ENCODE results near the gene EGFL7. TPM values are rescaled to one million over a fixed set of nuclear protein-coding genes. Genes with fewer than 3 reads are reported as not detected.

EGFL7 gene
- total RNA-seq, 2 donors from 2014 or later: 86.6 to 138 TPM

DNA sequence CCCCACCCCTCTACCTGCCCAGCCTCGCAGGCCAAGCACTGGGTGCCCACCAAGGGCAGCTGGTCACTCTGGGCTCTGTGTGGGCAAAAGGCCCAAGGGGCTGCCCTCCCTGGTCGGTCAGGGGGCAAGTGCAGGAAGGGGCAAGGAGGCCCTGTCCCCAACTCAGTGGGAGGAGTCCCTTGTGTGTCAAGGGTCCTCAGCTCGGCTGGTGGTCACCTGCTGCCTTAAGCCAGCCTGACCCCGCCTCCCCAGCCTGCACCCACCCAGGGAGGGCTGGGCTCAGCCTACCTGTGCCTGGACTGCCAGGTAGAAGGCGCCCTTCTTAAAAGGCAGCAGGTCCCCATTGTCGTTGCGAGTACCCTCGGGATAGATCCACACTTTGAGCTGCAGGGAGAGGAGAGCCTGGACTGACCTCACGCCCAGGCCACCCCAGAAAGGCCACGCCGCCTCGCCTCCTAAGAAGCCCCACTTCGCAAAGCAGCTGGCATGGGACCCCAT lies 13.6 kb downstream of the EGFL7 start:
- ATAC-seq: no peak
- intact Hi-C loops (cut with DNase I): loop anchor here in 1 of 2 donors (5.0 kb wide), 1 partner anchor 46 kb away; no protein-coding TSS in a partner anchor
- DNase-seq: no peak

DNA sequence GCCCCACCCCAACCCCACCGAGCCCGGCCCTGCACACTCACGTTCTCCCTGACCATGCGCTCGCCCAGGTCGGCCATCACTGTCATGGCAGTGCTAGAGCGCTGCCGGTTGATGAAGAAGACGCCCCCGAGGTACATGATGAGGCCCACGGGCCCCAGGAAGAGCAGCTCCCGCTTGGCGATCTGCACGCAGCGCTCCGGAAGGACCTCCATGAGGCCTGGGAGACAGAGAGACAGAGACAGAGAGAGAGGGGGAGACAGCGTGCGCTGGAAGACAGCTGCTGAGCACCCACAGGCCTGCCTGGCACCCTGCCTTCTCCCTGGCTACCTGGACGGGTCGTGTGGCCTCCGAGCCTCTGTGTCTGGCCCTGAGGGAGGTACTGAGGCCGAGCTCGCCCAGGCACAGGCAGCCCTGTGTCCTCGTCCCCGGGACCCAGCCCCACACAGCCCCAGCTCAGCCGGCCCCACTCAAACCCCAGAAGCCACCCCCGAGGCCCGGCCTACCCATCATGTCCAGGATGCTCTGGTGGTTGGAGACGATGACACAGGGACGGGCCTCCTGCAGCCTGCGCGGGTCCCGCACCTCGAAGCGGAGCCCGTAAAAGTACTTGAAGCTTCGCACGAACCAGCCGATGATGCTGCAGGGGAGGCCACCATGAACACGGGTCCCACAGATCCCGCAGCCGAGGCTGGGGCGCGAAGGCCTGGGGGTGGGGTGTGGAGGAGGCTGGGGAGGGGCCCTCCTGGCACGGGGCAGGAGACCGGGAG lies 14.4 kb downstream of the EGFL7 start:
- intact Hi-C loops (cut with DNase I): loop anchor here in 1 of 2 donors (5.0 kb wide), 1 partner anchor 45 kb away; no protein-coding TSS in a partner anchor
- ATAC-seq (no peak), DNase-seq (no peak)

DNA sequence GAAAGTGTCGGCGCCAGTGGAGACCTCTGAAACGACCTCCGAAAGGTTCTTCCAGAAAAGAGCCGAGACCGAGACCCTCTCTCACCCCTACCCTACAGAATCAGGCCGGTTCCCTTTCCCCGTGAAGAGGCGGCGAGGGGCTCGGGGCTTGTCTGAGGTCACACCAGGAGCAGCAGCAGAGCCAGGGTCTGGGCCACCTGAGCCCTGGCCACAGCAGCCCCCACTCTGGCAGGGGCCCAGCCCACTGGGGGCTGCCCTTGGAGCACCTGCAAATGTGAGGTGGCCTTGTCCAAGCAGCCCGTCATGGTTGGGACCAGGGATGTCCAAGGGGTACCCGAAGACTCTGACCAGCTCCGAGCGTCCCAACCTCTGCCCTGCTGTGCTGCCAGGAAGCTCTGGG lies 15.3 kb downstream of the EGFL7 start:
- intact Hi-C loops (cut with DNase I): loop anchor here in 1 of 2 donors (5.0 kb wide), 1 partner anchor 44 kb away; no protein-coding TSS in a partner anchor
- no peak for DNase-seq
- ATAC-seq: no peak

GRCh38 chr9:136678624-136679023 lies 15.9 kb downstream of the EGFL7 start:
- no peak for ATAC-seq
- DNase-seq: no peak
- intact Hi-C loops (cut with DNase I): loop anchor here in 1 of 2 donors (5.0 kb wide), 1 partner anchor 44 kb away; no protein-coding TSS in a partner anchor

- peak; percentile 80 for DNase-seq
- intact Hi-C loops (cut with DNase I): loop anchor here in 1 of 2 donors (5.0 kb wide), 1 partner anchor 43 kb away; no protein-coding TSS in a partner anchor
Observed at GRCh38 chr9:136679431-136679941, 16.8 kb downstream of the EGFL7 start.

GRCh38 chr9:136681029-136681428 lies 18.3 kb downstream of the EGFL7 start:
- no peak for DNase-seq
- ATAC-seq: no peak
- intact Hi-C loops (cut with DNase I): no loop called here

More at GRCh38 chr9:136679431-136679941, 16.8 kb downstream of the EGFL7 start:
- peak; percentile 42 to 43 for ATAC-seq

DNA sequence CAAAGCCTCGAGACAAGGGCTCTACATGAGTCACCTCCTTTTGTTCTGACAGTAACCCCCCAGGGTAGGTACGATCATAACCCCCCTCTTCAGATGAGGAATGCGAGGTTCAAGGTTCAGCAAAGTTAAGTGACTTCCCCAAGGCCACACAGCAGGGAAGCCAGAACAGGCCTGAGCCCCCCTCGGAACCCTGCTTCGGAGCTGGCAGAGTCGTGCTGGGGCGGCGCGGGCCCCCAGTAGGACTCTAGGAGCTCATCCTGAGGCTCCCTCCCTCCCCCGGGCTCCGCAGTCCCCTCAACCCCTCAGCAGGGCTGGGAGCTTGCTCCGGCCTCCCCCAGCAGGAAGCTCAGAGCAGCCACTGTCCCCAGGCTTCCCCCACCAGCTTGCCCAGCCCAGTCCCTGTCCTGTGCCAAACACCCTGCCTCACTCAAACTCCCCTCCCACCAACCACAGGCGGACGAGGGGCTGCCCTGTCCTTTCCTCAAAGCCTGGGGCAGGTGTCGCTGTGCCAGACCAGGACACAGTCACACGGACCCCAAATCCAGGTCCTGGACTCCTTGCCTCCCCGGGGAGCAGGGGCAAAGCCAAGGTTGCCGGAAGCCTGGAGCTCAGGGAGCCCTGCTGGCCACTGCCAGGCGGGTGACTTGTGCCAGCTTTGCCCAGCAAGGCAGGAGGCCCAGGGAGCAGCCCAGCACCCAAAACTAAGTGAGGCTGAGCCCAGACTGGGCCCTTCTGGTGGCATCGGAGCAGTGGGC lies 19.4 kb downstream of the EGFL7 start:
- no peak for ATAC-seq
- DNase-seq: no peak
- intact Hi-C loops (cut with DNase I): no loop called here

DNA sequence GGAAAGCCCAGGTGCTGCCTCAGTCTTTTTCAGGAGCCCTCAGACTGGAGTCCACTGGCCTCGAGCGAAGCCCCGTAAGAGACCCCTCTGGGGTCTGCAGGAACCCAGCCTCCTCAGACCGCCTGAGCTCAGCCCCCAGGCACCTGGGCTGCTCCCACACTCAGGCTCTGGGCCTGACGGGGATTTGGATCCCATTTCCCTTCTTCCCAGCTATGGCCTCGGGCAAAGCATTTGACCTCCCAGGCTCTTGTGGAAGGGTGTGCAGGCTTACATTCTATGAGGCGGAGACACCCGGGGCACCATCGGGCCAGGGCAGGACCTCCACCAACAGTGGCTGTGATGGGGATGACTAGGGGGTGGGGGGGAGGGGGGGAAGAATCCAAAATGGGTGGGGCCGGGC lies 20.0 kb downstream of the EGFL7 start:
- DNase-seq (no peak), ATAC-seq (no peak)
- intact Hi-C loops (cut with DNase I): no loop called here

GRCh38 chr9:136683173-136683745 lies 20.5 kb downstream of the EGFL7 start:
- ATAC-seq: no peak
- intact Hi-C loops (cut with DNase I): no loop called here
- no peak for DNase-seq

GRCh38 chr9:136683755-136684154 lies 21.0 kb downstream of the EGFL7 start:
- intact Hi-C loops (cut with DNase I): no loop called here
- no peak for DNase-seq
- no peak for ATAC-seq

GRCh38 chr9:136684339-136684738 lies 21.6 kb downstream of the EGFL7 start:
- intact Hi-C loops (cut with DNase I): no loop called here
- DNase-seq: no peak

GRCh38 chr9:136684799-136685198 lies 22.1 kb downstream of the EGFL7 start:
- no peak for DNase-seq
- ATAC-seq: no peak
- intact Hi-C loops (cut with DNase I): no loop called here

More at GRCh38 chr9:136684339-136684738, 21.6 kb downstream of the EGFL7 start:
- no peak for ATAC-seq

DNA sequence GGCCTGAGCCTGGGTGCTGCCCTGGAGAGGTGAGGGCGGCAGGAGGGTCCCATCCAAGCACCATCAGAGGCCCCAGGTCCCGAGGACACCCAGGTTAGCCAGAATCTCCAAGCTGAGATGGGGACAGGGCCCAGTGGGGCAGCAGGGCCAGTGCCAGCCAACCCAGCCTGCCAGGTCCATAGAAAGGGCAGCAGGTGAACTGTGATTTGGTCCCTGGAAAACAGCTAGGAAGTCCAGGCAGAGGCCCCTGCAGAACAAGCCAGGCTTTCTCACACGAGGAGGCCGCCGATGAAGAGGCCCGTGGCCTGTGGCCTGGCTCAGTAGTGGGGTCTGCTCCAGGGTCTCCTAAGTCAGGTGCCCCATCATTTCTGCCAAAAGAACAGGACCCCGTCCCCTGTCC lies 22.5 kb downstream of the EGFL7 start:
- intact Hi-C loops (cut with DNase I): no loop called here
- DNase-seq (no peak), ATAC-seq (no peak)

DNA sequence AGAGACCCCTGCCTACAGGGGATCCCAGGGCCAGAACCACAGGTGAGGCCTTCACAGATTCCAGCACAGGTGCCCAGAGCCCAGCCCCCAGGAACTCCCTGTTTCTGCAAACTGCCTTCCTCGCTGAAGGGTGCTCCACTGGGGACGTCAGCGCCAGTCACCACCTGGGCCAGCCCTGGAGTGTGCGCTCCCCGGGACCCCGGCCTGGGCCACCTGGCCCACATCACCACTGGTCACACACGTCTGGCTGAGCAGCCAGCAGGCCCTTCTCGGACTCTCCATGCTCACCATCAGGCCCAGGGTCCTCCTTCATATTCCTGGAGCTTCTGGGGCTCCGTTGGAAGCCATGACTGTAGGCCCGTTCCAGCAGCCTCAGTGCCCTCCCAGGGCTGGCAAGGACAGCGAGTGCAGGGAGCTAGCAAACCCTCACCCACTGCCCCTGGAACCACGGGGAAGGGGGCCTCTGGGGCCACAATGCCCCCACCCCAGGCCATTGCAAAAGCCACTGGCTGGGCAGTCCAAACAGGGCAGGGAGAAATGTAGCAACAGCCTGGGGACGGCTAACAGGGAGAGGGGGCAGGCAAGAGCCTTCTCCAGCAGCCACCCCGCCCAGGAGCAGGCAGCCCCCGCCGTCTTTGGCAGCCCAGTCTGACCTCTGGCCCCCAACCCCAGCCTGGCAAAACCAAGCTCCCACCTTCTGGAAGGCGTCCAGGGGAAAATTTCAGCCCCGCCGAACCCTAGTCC lies 23.2 kb downstream of the EGFL7 start:
- DNase-seq: peak; percentile 34
- intact Hi-C loops (cut with DNase I): no loop called here
- ATAC-seq: no peak

GRCh38 chr9:136686534-136686793 lies 23.7 kb downstream of the EGFL7 start:
- intact Hi-C loops (cut with DNase I): no loop called here
- DNase-seq (no peak), ATAC-seq (no peak)

GRCh38 chr9:136686794-136687711 lies 24.3 kb downstream of the EGFL7 start, which contains the start of gene AGPAT2:
Gene AGPAT2 (minus strand): TSS chr9:136687457. CDS start chr9:136687357, 100 bp downstream.
- peak; percentile 85 for DNase-seq

DNA sequence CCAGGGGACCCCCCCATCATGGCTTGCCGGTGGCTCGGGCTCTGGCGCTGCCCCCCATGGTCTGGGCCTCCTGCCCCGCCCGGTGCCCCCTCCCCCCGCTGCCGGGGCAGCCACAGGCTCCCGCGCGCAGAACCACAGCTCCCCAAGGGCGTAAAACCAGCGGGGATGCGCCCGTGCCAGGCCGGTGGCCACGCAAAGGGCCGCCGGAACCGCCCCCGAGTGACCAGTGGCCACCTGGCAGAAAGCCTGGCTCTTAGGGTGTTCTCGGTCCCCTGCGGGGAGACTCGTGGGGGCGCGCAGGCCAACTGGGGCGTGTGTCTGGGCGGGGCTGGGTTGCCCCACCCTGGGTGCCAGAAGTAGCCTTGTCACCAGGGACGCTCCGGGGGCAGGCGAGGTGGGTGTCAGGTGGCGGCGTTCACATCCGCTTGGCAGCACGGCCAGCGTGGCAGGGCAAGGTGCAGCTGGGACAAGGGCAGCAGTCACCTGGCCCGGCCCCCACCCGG lies 25.1 kb downstream of the EGFL7 start:
- ATAC-seq (peak; percentile 2), DNase-seq (peak; percentile 50)
- intact Hi-C loops (cut with DNase I): no loop called here

More at GRCh38 chr9:136686794-136687711, 24.3 kb downstream of the EGFL7 start, which contains the start of gene AGPAT2:
- peak; percentile 73 to 84 for ATAC-seq
- intact Hi-C loops (cut with DNase I): no loop called here

All from left cardiac atrium (tissue), 4 donors.